ENCODE results near the gene TTC21B. TPM values are rescaled to one million over a fixed set of nuclear protein-coding genes. Genes with fewer than 3 reads are reported as not detected.

The TTC21B gene
- total RNA-seq, 1 experiment from 2014 or later: 14.7 TPM

DNA sequence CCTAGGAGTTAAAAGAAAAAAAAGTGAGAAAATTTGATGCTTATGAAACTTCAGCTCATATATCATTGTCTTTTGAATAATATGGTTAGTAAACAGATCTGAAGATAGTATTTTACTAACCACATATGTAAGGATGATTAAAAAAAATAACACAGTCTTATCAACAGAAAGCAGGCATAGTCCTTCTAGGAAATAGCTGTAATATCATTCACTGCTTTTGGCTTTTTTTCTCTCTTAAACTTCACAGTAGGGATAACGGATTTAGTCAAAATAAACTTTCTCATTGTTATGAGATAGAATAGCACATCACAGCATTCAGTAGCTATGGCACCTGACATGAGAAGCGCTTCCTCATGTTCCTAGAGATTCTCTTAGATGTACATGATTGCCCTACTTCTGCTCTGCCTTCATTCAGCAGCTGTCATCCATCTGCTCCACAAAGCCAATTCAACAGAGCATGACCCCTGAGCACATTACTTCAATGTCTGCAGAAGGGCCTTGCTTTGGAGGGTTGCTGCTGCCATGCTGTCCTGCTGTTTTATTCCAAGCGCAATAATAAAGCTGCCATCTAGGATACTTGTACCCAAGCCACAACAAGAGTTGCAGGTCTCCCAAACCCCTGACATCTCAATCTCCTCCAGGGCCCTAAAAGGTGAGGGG, 67.0 kb downstream of the TTC21B start:
- no peak overlapping the region for H3K4me3 Mint-ChIP-seq (ENCODE audit: low read depth, unreplicated experiment)
- intact Hi-C loops (cut with micrococcal nuclease; ENCODE audit: unreplicated experiment): no loop called here

DNA sequence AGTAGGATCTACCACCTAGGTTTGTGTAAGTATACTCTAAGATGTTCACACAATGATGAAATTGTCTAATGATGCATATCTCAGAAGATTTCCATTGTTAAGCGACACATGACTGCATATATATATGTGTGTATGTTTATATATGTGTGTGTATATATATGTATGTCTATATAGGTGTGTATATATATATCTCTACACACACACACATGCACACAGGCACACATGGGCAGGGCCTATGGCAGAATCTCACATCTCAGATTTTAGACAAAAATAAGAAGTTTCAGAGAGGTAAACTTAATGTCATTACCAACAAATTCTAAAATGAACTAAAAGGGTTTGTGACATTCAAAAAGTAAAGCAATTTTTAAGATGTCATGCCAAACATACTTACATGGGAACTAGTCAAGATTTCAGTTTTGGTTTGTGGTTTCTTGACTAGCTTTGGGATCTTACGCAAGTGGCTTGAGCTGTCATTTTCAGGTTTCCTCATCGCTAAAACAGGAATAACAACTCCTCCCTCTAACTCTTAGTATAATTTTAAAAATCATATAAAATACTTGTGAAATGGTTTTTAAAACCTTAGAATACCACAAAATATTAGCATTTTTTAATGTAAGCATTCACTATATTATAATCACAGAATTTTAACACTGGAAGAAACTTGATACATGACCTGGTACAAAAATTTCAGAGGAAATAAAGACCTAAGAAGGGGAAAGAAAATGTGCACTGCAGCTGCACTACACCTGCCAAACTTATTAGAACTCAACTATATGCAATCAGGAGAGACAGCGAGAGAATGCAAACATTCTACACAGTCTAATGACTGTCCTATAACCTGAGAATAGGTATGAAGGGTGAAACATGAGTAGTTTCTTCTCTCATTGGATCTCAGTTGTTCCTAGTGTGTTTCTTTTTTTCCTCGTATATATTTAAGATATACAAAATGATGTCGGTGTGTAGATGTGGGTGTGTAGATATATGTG, 75.7 kb downstream of the TTC21B start:
- Mint-ChIP-seq H3K36me3 (ENCODE audit: insufficient read depth, unreplicated experiment) (no peaks in the 10 kb centered on the region), H3K9me3 (ENCODE audit: low read depth, unreplicated experiment) (no peaks in the 10 kb centered on the region), H3K27me3 (ENCODE audit: unreplicated experiment) (no peaks in the 10 kb centered on the region), H3K27ac (ENCODE audit: unreplicated experiment) (no peak overlapping the region), H3K4me1 (ENCODE audit: low read depth, unreplicated experiment) (no peaks in the 10 kb centered on the region), H3K4me3 (ENCODE audit: low read depth, unreplicated experiment) (no peak overlapping the region)
- no TSS peak for BruUV-seq (replicated peaks)
- TF ChIP-seq, protein P1, sequence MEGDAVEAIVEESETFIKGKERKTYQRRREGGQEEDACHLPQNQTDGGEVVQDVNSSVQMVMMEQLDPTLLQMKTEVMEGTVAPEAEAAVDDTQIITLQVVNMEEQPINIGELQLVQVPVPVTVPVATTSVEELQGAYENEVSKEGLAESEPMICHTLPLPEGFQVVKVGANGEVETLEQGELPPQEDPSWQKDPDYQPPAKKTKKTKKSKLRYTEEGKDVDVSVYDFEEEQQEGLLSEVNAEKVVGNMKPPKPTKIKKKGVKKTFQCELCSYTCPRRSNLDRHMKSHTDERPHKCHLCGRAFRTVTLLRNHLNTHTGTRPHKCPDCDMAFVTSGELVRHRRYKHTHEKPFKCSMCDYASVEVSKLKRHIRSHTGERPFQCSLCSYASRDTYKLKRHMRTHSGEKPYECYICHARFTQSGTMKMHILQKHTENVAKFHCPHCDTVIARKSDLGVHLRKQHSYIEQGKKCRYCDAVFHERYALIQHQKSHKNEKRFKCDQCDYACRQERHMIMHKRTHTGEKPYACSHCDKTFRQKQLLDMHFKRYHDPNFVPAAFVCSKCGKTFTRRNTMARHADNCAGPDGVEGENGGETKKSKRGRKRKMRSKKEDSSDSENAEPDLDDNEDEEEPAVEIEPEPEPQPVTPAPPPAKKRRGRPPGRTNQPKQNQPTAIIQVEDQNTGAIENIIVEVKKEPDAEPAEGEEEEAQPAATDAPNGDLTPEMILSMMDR (IDR thresholded peaks at IDR 0.05; ENCODE audit: unreplicated experiment): no peak
- intact Hi-C loops (cut with micrococcal nuclease; ENCODE audit: unreplicated experiment): loop anchor here (5.0 to 10.0 kb wide), 3 partner anchors 303 to 863 kb away; partner anchors contain the start of gene SCN2A
- no peak for DNase-seq
- CTCF ChIA-PET: no interaction called here

More for the DNA sequence above, 67.0 kb downstream of the TTC21B start:
- Mint-ChIP-seq H3K27ac (ENCODE audit: unreplicated experiment) (no peak overlapping the region), H3K36me3 (ENCODE audit: insufficient read depth, unreplicated experiment) (no peaks in the 10 kb centered on the region), H3K4me1 (ENCODE audit: low read depth, unreplicated experiment) (no peaks in the 10 kb centered on the region), H3K27me3 (ENCODE audit: unreplicated experiment) (no peaks in the 10 kb centered on the region), H3K9me3 (ENCODE audit: low read depth, unreplicated experiment) (no peaks in the 10 kb centered on the region)
- TF ChIP-seq, protein P1 (IDR thresholded peaks at IDR 0.05; ENCODE audit: unreplicated experiment): no peak
- BruUV-seq (replicated peaks): no TSS peak
- no peak for DNase-seq
- CTCF ChIA-PET: no interaction called here

DNA sequence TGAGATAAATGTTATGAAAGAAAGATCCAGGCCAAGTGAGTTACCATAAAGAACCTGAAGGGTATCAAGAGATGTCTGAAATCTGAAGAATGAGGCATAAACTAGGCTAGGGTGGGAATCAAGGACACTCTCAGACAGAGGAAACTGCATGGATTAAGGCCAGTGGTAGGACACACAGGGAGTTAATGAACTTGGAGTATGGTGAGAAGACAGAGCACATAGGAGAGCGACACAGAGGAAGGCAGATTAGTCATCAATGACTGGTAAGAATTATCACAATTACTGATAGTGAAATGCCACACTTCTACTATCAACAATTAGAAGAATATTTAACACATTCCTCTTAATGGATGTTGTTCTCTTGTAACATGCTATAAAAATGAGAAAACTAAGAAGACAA, 76.9 kb downstream of the TTC21B start:
- Mint-ChIP-seq H3K9me3 (ENCODE audit: low read depth, unreplicated experiment) (no peaks in the 10 kb centered on the region), H3K36me3 (ENCODE audit: insufficient read depth, unreplicated experiment) (no peaks in the 10 kb centered on the region), H3K27ac (ENCODE audit: unreplicated experiment) (no peak overlapping the region), H3K4me1 (ENCODE audit: low read depth, unreplicated experiment) (no peaks in the 10 kb centered on the region), H3K4me3 (ENCODE audit: low read depth, unreplicated experiment) (no peak overlapping the region), H3K27me3 (ENCODE audit: unreplicated experiment) (no peaks in the 10 kb centered on the region)
- intact Hi-C loops (cut with micrococcal nuclease; ENCODE audit: unreplicated experiment): loop anchor here (5.0 to 10.0 kb wide), 3 partner anchors 302 to 862 kb away; partner anchors contain the start of gene SCN2A
- TF ChIP-seq, protein P1 (IDR thresholded peaks at IDR 0.05; ENCODE audit: unreplicated experiment): no peak
- DNase-seq: no peak
- CTCF ChIA-PET: no interaction called here
- no TSS peak for BruUV-seq (replicated peaks)

DNA sequence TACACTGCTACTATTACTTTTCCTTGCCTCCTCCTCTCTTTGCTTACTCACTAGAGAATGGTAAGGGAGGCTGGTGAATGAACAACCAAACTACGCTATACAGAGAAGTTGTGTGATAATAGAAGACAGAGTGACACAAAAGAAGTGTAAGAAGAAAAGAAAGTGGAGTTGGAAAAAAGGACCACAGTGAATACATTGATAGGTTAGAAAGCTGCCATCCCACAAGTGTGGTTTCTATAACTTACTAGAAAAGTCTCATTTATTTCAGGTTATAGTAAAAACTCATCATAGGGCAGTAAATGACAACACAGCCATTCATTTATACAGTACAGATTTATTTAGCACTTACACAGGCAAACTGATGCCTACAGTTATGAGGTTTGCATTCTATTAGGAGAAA, 77.3 kb downstream of the TTC21B start:
- intact Hi-C loops (cut with micrococcal nuclease; ENCODE audit: unreplicated experiment): loop anchor here (5.0 to 10.0 kb wide), 3 partner anchors 301 to 861 kb away; partner anchors contain the start of gene SCN2A
- TF ChIP-seq, protein P1 (IDR thresholded peaks at IDR 0.05; ENCODE audit: unreplicated experiment): no peak
- Mint-ChIP-seq H3K9me3 (ENCODE audit: low read depth, unreplicated experiment) (no peaks in the 10 kb centered on the region), H3K36me3 (ENCODE audit: insufficient read depth, unreplicated experiment) (no peaks in the 10 kb centered on the region), H3K27me3 (ENCODE audit: unreplicated experiment) (no peaks in the 10 kb centered on the region), H3K27ac (ENCODE audit: unreplicated experiment) (no peak overlapping the region), H3K4me1 (ENCODE audit: low read depth, unreplicated experiment) (no peaks in the 10 kb centered on the region), H3K4me3 (ENCODE audit: low read depth, unreplicated experiment) (no peak overlapping the region)
- no TSS peak for BruUV-seq (replicated peaks)
- CTCF ChIA-PET: no interaction called here
- DNase-seq: no peak

All from Calu3 (cell line).